Measurements from ENCODE around the gene ZNF487. TPM values are rescaled to one million over a fixed set of nuclear protein-coding genes. Genes with fewer than 3 reads are reported as not detected.

The ZNF487 gene
- 10 to 100 TPM in 1 of 2 donors, 1 to 10 TPM in 1; 8.6 to 19.6 TPM for total RNA-seq

GRCh38 chr10:43436291-43437140, at the start of gene ZNF487:
Gene ZNF487, plus strand, starts transcription at chr10:43437111. Its CDS starts 38,703 bp downstream, at chr10:43475814.
- Histone ChIP-seq H3K27me3 (replicated peaks; ENCODE audit: insufficient read depth) (no peaks in the 10 kb centered on the region), H3K4me3 (peak within 1 kb of the TSS; percentile 81), H3K36me3 (no peaks in the 10 kb centered on the region), H3K9me3 (no peaks in the 10 kb centered on the region), H3K27ac (peak within 1 kb of the TSS; percentile 92 to 98), H3K4me1 (ENCODE audit: control insufficient read depth in 1 of 2, low read depth in 2 of 2) (peaks cover 2 to 12% of the 10 kb centered on the region in 2 donors)
- TF ChIP-seq CTCF (IDR thresholded peaks at IDR 0.05) = no peak
- ATAC-seq (ENCODE audit: insufficient number of reproducible peaks, low FRiP score, low read depth) = peak; percentile 95
- DNase-seq (ENCODE audit: low spot score) = peak; percentile 46

GRCh38 chr10:43387678-43388032, 49.3 kb upstream of the ZNF487 start:
- Histone ChIP-seq H3K4me3 (no peak overlapping the region), H3K27ac (no peak overlapping the region), H3K9me3 (no peaks in the 10 kb centered on the region), H3K4me1 (ENCODE audit: control insufficient read depth in 1 of 2, low read depth in 2 of 2) (no peaks in the 10 kb centered on the region), H3K27me3 (replicated peaks; ENCODE audit: insufficient read depth) (no peaks in the 10 kb centered on the region), H3K36me3 (peaks cover 71% of the 10 kb centered on the region)
- no peak for TF ChIP-seq CTCF (IDR thresholded peaks at IDR 0.05)
- no peak for DNase-seq (ENCODE audit: low spot score)
- ATAC-seq (ENCODE audit: insufficient number of reproducible peaks, low FRiP score, low read depth) = no peak

GRCh38 chr10:43389867-43390266, 47.0 kb upstream of the ZNF487 start:
- H3K4me3 ChIP-seq = no peak overlapping the region
- DNase-seq (ENCODE audit: low spot score) (no peak), ATAC-seq (ENCODE audit: insufficient number of reproducible peaks, low FRiP score, low read depth) (no peak)
- peaks cover 0 to 12% of the 10 kb centered on the region in 2 donors for H3K4me1 ChIP-seq (ENCODE audit: control insufficient read depth in 1 of 2, low read depth in 2 of 2)
- peaks cover 83% of the 10 kb centered on the region for H3K36me3 ChIP-seq
- H3K27me3 ChIP-seq (replicated peaks; ENCODE audit: insufficient read depth) = no peaks in the 10 kb centered on the region
- no peak overlapping the region for H3K27ac ChIP-seq
- H3K9me3 ChIP-seq = no peaks in the 10 kb centered on the region
- TF ChIP-seq CTCF (IDR thresholded peaks at IDR 0.05) = no peak

- Histone ChIP-seq H3K27me3 (replicated peaks; ENCODE audit: insufficient read depth) (no peaks in the 10 kb centered on the region), H3K36me3 (peaks cover 79% of the 10 kb centered on the region), H3K9me3 (no peaks in the 10 kb centered on the region), H3K4me1 (ENCODE audit: control insufficient read depth in 1 of 2, low read depth in 2 of 2) (peaks cover 0 to 16% of the 10 kb centered on the region in 2 donors), H3K4me3 (no peak overlapping the region), H3K27ac (no peak overlapping the region)
- no peak for ATAC-seq (ENCODE audit: insufficient number of reproducible peaks, low FRiP score, low read depth)
- TF ChIP-seq CTCF (IDR thresholded peaks at IDR 0.05) = no peak
- no peak for DNase-seq (ENCODE audit: low spot score)
Observed at GRCh38 chr10:43390333-43390732, 46.6 kb upstream of the ZNF487 start.

- DNase-seq (ENCODE audit: low spot score) (no peak), ATAC-seq (ENCODE audit: insufficient number of reproducible peaks, low FRiP score, low read depth) (no peak)
- Histone ChIP-seq H3K4me1 (ENCODE audit: control insufficient read depth in 1 of 2, low read depth in 2 of 2) (peaks cover 3 to 21% of the 10 kb centered on the region in 2 donors), H3K27ac (no peak overlapping the region), H3K4me3 (no peak overlapping the region), H3K27me3 (replicated peaks; ENCODE audit: insufficient read depth) (no peaks in the 10 kb centered on the region), H3K36me3 (peaks cover 75% of the 10 kb centered on the region), H3K9me3 (no peaks in the 10 kb centered on the region)
- no peak for TF ChIP-seq CTCF (IDR thresholded peaks at IDR 0.05)
Observed at GRCh38 chr10:43390759-43391158, 46.2 kb upstream of the ZNF487 start.
